IPS DF 4.7 (cell line): ENCODE measurements around the gene ZNF280B.
"Not testable (repeated sequence)": the region's sequence is repeated elsewhere in the genome, so short reads cannot be mapped to it uniquely, and the experiment has no call there.

Experiments used
- DNase-seq: peaks from one replicate; pipeline ENCODE4 v3.0.0-alpha.2; 2013; ENCODE audit warnings: low spot score; ENCODE audit errors: extremely low read depth

Gene ZNF280B

GRCh38 chr22:22534604-22535415, 26.3 kb upstream of the ZNF280B start:
- no peak for DNase-seq

GRCh38 chr22:22533863-22534262, 25.3 kb upstream of the ZNF280B start:
- DNase-seq = no peak

GRCh38 chr22:22533417-22533816, 24.9 kb upstream of the ZNF280B start:
- no peak for DNase-seq

- DNase-seq = not testable (repeated sequence)
Observed at GRCh38 chr22:22532547-22533071, 24.1 kb upstream of the ZNF280B start.

GRCh38 chr22:22531770-22532546, 23.4 kb upstream of the ZNF280B start:
- DNase-seq = no peak

- no peak for DNase-seq
Observed at GRCh38 chr22:22528780-22529179, 20.2 kb upstream of the ZNF280B start.

- DNase-seq = no peak
Observed at GRCh38 chr22:22527312-22527711, 18.8 kb upstream of the ZNF280B start.

GRCh38 chr22:22526125-22526912, 17.8 kb upstream of the ZNF280B start:
- no peak for DNase-seq

- no peak for DNase-seq
Observed at GRCh38 chr22:22523494-22523893, 15.0 kb upstream of the ZNF280B start.

DNA sequence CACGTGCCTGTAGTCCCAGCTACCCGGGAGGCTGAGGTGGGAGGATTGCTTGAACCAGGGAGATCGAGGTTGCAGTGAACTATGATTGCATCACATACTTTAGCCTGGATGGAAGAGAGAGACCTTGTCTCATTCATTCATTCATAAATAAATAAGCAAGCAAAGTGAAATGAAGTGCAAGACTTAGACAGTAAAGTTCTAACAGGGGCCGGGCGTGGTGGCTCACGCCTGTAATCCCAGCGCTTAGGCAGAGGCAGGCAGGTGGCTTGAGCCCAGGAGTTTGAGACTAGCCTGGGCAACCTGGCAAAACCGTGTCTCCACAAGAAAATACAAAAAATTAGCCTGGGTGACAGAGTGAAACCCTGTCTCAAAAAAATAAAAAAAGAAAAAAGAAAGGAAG, 13.1 kb upstream of the ZNF280B start:
- no peak for DNase-seq

- DNase-seq = no peak
Observed at GRCh38 chr22:22520667-22521602, 12.4 kb upstream of the ZNF280B start.

- no peak for DNase-seq
Observed at GRCh38 chr22:22520020-22520656, 11.6 kb upstream of the ZNF280B start, which contains the start of gene ZNF280A. Gene ZNF280A (minus strand): TSS chr22:22520270. CDS start chr22:22515630, 4,640 bp downstream.

DNA sequence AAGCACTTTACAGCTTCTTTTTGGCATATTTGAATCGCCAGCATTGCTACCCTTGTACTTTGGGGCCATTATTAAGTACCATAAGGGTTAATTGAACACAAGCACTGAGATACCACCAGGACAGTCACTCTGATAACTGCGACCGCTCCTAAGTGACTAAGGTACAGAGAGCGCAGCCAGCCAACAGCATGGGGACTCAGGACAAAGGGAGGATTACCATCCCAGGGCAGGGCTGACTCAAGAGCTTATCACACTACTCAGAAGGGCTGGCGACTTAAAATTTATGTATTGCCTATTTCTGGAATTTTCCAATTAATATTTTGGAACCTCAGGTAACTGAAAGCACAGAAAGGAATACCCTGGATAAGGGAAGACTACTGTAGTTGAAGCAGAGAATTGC, 11.0 kb upstream of the ZNF280B start:
- no peak for DNase-seq

DNA sequence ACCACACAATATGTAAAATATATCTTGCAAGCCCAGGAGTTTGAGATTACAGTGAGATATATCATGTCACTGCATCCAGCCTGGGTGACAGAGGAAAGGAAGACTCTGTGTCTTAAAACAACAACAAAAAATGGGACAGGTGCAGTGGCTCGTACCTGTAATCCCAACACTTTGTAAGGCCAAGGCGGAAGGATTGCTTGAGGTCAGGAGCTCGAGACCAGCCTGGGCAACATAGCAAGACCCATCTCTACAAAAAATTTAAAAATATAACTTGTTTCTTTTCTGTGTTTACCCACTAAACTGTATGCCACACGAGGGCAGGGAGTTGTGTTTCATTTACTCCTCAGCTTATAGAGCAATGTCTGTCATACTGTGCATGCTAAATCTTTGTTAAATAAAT, 8.4 kb upstream of the ZNF280B start:
- no peak for DNase-seq

- no peak for DNase-seq
Observed at GRCh38 chr22:22515890-22516289, 7.3 kb upstream of the ZNF280B start.

DNA sequence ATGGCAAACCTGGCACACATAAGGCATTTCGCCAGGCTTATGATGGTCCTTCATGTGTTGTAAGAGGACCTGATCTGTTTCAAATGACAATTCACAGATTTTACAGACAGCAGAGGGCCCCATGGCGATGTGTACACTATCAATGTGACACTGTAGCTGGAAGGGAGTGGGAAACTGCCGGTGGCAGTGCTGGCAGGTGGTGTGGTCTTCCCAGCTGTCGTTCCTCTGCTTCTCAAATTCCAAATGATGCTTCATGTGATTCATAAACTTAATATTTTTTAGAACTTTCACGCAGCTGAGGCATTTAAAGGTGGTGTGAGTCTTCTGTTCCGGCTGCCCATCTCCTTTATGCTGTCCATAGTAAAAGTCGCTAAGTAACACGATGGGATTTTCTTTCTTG, 5.9 kb upstream of the ZNF280B start:
- DNase-seq = not testable (repeated sequence)

- DNase-seq = no peak
Observed at GRCh38 chr22:22513619-22514018, 5.1 kb upstream of the ZNF280B start.

- DNase-seq = no peak
Observed at GRCh38 chr22:22512951-22513350, 4.4 kb upstream of the ZNF280B start.

GRCh38 chr22:22510833-22511232, 2.3 kb upstream of the ZNF280B start:
- not testable (repeated sequence) for DNase-seq

- DNase-seq = not testable (repeated sequence)
Observed at GRCh38 chr22:22509912-22510311, 1.4 kb upstream of the ZNF280B start.
